ENCODE data around the gene PPIL1. TPM values are rescaled to one million over a fixed set of nuclear protein-coding genes. Genes with fewer than 3 reads are reported as not detected.

The PPIL1 gene
- total RNA-seq, 3 donors from 2014 or later: 7.2 to 14.2 (median 10.5) TPM

- no peak for TF ChIP-seq CTCF (IDR thresholded peaks at IDR 0.05)
- Histone ChIP-seq H3K4me1 (ENCODE audit: low read depth) (no peaks in the 10 kb centered on the region), H3K36me3 (ENCODE audit: low read depth) (no peaks in the 10 kb centered on the region), H3K9me3 (no peaks in the 10 kb centered on the region), H3K4me3 (no peak overlapping the region)
- DNase-seq (no peak), ATAC-seq (no peak)
- intact Hi-C loops (cut with DNase I, micrococcal nuclease): no loop called here
Observed at GRCh38 chr6:36824253-36824652, 50.4 kb downstream of the PPIL1 start.

GRCh38 chr6:36823421-36824096, 51.0 kb downstream of the PPIL1 start:
- ATAC-seq (no peak), DNase-seq (no peak)
- intact Hi-C loops (cut with DNase I, micrococcal nuclease): no loop called here
- no peaks in the 10 kb centered on the region for H3K4me1 ChIP-seq (ENCODE audit: low read depth)
- H3K36me3 ChIP-seq (ENCODE audit: low read depth): no peaks in the 10 kb centered on the region
- H3K4me3 ChIP-seq: no peak overlapping the region
- TF ChIP-seq CTCF (IDR thresholded peaks at IDR 0.05): no peak
- no peaks in the 10 kb centered on the region for H3K9me3 ChIP-seq

GRCh38 chr6:36822506-36823269, 51.9 kb downstream of the PPIL1 start:
- no peak for ATAC-seq
- Histone ChIP-seq H3K9me3 (no peaks in the 10 kb centered on the region), H3K4me1 (ENCODE audit: low read depth) (no peaks in the 10 kb centered on the region), H3K36me3 (ENCODE audit: low read depth) (no peaks in the 10 kb centered on the region), H3K4me3 (no peak overlapping the region)
- TF ChIP-seq CTCF (IDR thresholded peaks at IDR 0.05): no peak
- intact Hi-C loops (cut with DNase I, micrococcal nuclease): no loop called here
- DNase-seq: no peak

GRCh38 chr6:36821581-36822335, 52.8 kb downstream of the PPIL1 start:
- intact Hi-C loops (cut with DNase I, micrococcal nuclease): no loop called here
- DNase-seq (no peak), ATAC-seq (no peak)
- Histone ChIP-seq H3K4me3 (no peak overlapping the region), H3K36me3 (ENCODE audit: low read depth) (no peaks in the 10 kb centered on the region), H3K9me3 (no peaks in the 10 kb centered on the region), H3K4me1 (ENCODE audit: low read depth) (no peaks in the 10 kb centered on the region)
- no peak for TF ChIP-seq CTCF (IDR thresholded peaks at IDR 0.05)

- ATAC-seq: peak; percentile 58
Observed at GRCh38 chr6:36820700-36821580, 53.7 kb downstream of the PPIL1 start.

More at GRCh38 chr6:36820700-36821580, 53.7 kb downstream of the PPIL1 start:
- H3K9me3 ChIP-seq: no peaks in the 10 kb centered on the region
- no peaks in the 10 kb centered on the region for H3K4me1 ChIP-seq (ENCODE audit: low read depth)
- no peak overlapping the region for H3K4me3 ChIP-seq
- no peak for TF ChIP-seq CTCF (IDR thresholded peaks at IDR 0.05)
- H3K36me3 ChIP-seq (ENCODE audit: low read depth): no peaks in the 10 kb centered on the region
- no peak for DNase-seq
- intact Hi-C loops (cut with DNase I, micrococcal nuclease): no loop called here
